ENCODE data around the gene DYNLT2.

DYNLT2 gene

DNA sequence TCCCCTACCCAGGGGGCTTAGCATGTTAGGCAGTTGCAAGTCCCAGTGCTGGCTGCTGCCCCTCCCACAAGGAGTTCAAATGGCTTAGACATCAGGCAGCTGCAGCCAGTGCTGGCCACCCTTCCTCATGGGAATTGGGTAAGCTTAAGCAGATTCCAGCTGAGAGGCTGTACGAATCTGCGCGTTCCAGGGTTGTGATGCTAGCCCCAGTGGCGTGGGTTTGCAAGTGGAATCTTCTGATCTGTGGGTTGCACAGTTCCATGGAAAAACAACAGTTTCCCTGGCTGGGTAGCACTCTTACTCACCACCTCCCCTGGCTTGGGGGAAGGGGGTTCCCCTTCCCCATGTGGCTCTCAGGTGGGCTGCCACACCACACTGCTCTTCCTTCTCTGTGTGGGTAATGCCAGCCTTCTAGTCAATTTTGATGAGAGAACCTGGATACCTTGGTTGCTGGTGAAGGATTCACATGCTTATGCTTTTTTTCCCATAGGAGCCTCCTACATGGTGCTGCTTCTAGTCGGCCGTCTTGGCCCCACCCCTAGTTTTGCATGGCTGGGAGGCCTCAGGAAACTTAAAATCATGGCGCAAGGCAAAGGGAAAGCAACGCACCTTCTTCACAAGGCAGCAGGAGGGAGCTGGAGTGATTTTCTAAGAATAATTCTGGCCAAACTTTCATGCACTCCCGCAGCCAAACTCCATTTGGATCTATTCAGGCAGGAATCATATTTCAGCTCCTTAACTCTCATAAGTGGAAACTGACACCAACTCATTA lies 13.0 kb downstream of the DYNLT2 start:
- no peak for DNase-seq (ENCODE audit: low read depth)

GRCh38 chr6:169729961-169730360 lies 21.4 kb downstream of the DYNLT2 start:
- no peak for DNase-seq (ENCODE audit: low read depth)

DNA sequence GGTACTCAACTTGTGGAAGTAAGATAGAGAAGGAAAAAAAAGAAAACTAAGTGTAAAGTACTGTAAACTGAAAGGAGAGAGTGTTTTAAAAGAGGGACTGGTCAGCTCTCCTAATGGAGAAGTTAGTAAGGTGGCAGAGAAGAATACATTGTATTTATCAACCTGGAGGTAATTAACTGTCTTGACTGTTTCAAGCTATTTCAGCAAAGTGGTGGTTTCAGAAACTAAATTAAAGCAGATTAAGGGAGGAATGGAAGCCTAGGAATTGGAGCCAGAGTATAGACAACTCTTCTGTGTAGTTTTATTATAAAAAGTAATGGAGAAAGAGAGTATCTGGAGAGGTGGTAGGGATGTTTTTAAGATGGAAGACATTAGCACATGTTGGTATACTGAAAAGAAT lies 24.4 kb downstream of the DYNLT2 start:
- no peak for DNase-seq (ENCODE audit: low read depth)

DNA sequence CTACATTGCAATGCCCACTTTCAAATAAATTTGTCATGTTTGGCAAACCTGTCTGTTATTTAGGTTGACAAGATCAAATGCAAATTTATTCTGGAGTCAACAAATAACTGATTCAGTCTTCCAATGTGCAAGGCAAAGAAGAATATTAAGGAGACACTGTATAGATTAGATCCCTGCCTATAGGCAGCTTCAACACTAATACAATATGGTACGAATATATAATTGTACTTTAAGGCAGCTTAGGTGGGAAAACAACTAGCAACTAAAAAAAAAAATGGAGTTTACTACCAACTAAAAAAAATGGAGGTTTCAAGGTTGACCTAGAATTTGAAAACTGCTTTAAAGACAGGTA lies 25.3 kb downstream of the DYNLT2 start:
- DNase-seq (ENCODE audit: low read depth) = no peak

GRCh38 chr6:169725125-169726048 lies 26.0 kb downstream of the DYNLT2 start:
- DNase-seq (ENCODE audit: low read depth) = no peak

GRCh38 chr6:169724494-169725124 lies 26.8 kb downstream of the DYNLT2 start, which contains the start of gene PHF10:
TSS of gene PHF10 (minus strand) at chr6:169724500. CDS start at chr6:169723931, 569 bp downstream.
- DNase-seq (ENCODE audit: low read depth) = peak; percentile 30

- DNase-seq (ENCODE audit: low read depth) = no peak
These were observed 27.3 kb downstream of the DYNLT2 start for GRCh38 chr6:169723991-169724493.

DNA sequence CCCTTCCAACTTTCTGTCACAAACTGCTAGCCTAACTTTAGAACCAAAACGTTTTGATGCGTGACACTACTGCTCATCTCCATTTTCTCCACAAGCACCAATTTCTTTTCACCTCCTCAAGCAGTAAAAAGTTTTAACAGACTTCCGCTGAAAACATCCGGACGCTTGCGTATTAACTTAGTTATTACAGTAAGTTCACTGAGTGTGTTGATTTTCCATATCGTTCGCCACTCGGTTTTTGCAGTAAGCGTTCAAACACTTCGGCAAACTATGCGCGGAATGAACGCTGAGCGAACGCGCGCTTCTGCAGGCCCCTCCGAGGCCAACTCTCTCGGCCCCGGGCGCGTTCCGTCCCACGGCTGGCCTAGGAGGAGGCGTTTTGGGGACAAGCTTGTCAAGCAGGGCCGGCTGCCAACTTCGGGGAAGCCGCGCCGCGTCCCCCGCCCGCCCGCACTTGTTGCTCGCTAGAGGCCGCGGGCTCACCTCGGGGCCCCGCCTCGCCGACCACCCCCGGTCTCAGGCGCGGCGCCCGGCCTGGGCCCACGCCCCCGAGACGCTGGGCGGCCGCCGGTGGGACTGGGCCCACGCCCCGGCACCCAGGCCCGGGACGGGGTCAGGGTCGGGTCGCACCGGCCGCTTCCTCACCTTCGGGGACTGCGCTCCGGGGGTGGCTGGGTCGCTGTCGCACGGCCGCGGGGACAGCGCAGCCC lies 28.0 kb downstream of the DYNLT2 start:
- peak; percentile 32 for DNase-seq (ENCODE audit: low read depth)

DNA sequence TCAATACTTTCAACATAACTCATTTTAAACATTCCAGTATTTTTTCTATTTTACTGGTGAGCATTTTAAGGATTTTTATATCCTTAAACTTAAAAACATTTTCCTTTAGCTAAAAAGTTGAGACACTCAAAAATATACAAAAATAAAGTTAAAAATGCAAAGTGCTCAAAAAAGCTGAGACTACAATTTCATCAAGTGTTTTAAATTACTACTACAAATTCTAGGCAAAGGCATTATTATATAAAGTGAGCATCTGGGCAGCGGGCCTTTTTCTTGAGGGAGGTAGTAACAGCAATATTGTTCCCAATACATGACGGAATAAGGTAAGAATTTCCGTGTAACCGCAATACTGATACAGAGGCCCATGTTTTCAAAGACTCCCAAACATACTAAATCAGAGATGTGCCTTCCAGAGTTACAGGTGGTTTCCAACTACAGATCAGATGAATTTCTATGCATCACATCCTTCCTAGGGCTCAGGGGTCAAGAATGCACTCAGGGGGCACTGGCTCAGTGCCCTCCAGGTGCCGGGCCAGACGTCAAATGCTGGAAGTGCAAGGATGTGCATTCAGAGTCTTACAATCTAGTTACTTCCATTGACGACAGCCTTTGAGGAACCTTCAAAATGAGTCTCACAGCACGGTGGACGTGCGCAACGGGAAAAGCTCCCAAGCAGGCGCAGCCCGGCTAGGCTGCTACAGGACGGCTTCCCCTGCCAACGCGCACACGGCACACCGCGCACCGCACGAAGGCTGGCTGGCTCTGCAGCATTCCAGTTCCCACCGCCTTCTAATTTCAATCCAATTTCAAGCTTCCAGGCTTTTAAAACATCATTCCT lies 28.8 kb downstream of the DYNLT2 start:
- no peak for DNase-seq (ENCODE audit: low read depth)

DNA sequence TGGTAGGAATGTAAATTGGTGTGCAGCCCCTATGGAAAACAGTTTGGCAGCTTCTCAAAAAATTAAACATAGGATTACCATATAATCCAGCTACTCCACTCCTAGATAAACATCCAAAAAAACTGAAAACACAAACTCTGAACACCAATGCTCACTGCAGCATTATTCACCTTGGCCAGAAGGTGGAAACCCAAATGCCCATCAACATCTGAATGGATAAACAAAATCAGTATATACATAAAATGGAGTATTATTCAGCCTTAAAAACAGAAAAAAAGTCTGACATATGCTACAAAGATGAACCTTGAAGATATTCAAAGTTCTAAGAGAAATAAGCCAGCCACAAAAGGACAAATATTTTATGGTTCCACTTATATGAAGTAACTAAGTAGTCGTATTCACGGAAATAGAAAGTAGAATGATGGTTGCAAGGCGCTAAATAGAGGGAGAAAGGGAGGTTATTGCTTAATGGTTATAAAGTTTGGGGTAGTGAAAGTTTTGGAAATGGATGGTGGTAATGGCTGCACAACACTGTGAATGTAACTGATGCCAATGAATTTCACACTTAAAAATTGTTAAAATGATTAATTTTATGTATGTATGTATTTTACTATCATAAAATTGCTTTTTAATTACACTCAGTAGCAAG lies 31.0 kb downstream of the DYNLT2 start:
- no peak for DNase-seq (ENCODE audit: low read depth)

DNA sequence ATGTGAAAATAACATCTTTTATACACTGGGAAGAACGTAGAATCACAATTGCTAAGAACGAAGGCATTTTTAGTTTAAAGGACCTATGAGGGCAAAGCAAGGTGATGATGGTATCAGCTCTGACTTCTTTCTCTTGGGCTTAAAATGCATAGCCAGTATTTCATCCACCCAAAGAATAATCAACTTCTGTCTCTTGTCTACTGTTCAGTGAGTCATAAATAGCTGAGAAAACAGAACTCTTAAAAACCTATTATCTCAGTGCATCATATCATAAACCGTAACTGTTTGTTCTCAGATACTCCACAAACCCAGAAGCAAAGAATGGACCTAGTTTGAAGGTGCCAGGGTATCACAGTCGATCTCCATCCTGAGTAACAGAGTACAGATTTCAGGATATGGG lies 32.3 kb downstream of the DYNLT2 start:
- no peak for DNase-seq (ENCODE audit: low read depth)

DNA sequence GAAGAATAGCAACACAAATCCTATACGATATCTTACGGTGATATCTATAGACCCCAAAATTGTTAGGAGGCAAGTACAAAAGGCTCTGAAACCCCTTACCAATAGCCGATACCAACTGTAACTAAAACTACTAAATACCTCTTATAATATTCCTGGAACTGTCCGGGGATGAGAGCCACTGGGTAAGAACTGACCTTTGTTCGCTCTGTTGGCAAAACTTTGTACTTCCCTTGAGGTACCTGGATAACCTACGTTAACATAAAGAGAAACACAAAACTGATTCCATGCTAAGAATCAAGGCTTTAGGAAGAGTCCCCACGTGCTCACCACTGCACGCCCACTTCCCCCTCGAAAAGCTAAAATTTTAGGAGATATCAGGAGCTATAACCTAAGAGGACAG lies 36.8 kb downstream of the DYNLT2 start:
- no peak for DNase-seq (ENCODE audit: low read depth)

GRCh38 chr6:169714178-169714577 lies 37.2 kb downstream of the DYNLT2 start:
- DNase-seq (ENCODE audit: low read depth) = no peak

- no peak for DNase-seq (ENCODE audit: low read depth)
These were observed 41.4 kb downstream of the DYNLT2 start for GRCh38 chr6:169710009-169710408.

GRCh38 chr6:169709293-169709692 lies 42.1 kb downstream of the DYNLT2 start:
- DNase-seq (ENCODE audit: low read depth) = no peak

DNA sequence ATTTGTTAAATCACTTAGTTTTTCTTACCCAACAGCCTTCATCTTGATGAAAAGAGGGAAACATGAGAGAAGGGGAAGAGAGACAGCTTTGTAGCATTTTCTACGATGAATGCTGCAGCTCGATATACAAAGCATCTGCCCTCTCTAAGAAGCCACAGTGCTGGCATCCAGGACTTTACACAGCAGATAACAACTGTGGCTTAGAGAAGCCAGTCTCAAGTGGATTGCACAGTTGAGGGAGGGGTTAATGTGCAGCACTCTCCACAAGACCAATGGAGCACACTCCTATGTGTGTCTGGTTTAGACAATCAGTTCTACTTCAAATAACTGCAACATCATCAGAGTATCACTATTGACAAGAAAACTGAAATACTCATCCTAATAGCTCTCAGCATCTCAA lies 43.6 kb downstream of the DYNLT2 start:
- DNase-seq (ENCODE audit: low read depth) = no peak

GRCh38 chr6:169702840-169703246 lies 48.5 kb downstream of the DYNLT2 start:
- no peak for DNase-seq (ENCODE audit: low read depth)

GRCh38 chr6:169701954-169702839 lies 49.2 kb downstream of the DYNLT2 start, which contains the start of the genes C6orf120 and WDR27:
TSS of gene C6orf120 (plus strand) at chr6:169702126. CDS start at chr6:169702460, 334 bp downstream.
TSS of gene WDR27 (minus strand) at chr6:169702029. CDS start at chr6:169689005, 13,024 bp downstream.
- DNase-seq (ENCODE audit: low read depth) = peak; percentile 95

GRCh38 chr6:169701311-169701953 lies 49.9 kb downstream of the DYNLT2 start:
- DNase-seq (ENCODE audit: low read depth) = no peak

All from stimulated activated CD8-positive, alpha-beta memory T cell treated with anti-CD3 and anti-CD28 coated beads, Interleukin-15, amount 100 ng/mL, for 1 hour (primary cell).